ENCODE measurements around the gene UGT1A10. TPM values are rescaled to one million over a fixed set of nuclear protein-coding genes. Genes with fewer than 3 reads are reported as not detected.

The UGT1A10 gene
- total and polyA plus RNA-seq, 8 donors, result not detected

DNA sequence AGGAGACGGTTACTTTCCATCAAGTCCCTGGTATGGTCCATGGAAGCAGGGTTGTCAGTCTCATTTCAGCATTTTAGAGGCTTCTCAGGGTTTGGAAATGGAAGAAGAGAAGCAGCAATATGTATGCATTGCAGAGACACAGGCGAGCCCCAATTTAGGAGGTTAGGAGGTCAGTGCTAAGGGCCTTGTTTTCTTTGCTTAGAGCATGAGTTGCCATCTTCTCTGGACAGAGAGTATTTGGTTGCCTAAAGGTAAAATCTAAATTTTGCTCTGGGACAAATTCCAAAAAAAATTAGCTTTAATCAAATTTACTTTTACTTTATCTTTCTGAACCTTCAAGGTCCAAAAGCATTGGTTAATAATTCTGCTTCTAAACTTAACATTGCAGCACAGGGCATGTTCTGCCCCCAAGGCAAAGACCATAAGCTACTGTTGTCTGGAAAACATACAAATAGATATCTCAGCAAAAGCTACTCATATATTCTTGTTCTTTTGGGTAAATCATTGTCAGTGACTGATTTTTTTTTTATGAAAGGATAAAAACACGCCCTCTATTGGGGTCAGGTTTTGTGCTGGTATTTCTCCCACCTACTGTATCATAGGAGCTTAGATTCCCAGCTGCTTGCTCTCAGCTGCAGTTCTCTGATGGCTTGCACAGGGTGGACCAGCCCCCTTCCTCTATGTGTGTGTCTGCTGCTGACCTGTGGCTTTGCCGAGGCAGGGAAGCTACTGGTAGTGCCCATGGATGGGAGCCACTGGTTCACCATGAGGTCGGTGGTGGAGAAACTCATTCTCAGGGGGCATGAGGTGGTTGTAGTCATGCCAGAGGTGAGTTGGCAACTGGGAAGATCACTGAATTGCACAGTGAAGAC, 35.3 kb downstream of the UGT1A10 start, which contains the start of gene UGT1A9:
Gene UGT1A9, plus strand, starts transcription at position 609 of the 872 bp plus-strand sequence. Its CDS starts 37 bp downstream, at position 646.
- ATAC-seq (no peak), DNase-seq (no peak)
- H3K27ac ChIP-seq, result no peak within 1 kb of the TSS
- no peaks in the 10 kb centered on the region for H3K9me3 ChIP-seq
- H3K27me3 ChIP-seq, result no peaks in the 10 kb centered on the region
- no peaks in the 10 kb centered on the region for H3K36me3 ChIP-seq
- TF ChIP-seq, protein P1, sequence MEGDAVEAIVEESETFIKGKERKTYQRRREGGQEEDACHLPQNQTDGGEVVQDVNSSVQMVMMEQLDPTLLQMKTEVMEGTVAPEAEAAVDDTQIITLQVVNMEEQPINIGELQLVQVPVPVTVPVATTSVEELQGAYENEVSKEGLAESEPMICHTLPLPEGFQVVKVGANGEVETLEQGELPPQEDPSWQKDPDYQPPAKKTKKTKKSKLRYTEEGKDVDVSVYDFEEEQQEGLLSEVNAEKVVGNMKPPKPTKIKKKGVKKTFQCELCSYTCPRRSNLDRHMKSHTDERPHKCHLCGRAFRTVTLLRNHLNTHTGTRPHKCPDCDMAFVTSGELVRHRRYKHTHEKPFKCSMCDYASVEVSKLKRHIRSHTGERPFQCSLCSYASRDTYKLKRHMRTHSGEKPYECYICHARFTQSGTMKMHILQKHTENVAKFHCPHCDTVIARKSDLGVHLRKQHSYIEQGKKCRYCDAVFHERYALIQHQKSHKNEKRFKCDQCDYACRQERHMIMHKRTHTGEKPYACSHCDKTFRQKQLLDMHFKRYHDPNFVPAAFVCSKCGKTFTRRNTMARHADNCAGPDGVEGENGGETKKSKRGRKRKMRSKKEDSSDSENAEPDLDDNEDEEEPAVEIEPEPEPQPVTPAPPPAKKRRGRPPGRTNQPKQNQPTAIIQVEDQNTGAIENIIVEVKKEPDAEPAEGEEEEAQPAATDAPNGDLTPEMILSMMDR (IDR thresholded peaks at IDR 0.05), result no peak
- H3K4me3 ChIP-seq, result no peak within 1 kb of the TSS
- intact Hi-C loops (cut with DNase I), result no loop called here
- no peaks in the 10 kb centered on the region for H3K4me1 ChIP-seq

DNA sequence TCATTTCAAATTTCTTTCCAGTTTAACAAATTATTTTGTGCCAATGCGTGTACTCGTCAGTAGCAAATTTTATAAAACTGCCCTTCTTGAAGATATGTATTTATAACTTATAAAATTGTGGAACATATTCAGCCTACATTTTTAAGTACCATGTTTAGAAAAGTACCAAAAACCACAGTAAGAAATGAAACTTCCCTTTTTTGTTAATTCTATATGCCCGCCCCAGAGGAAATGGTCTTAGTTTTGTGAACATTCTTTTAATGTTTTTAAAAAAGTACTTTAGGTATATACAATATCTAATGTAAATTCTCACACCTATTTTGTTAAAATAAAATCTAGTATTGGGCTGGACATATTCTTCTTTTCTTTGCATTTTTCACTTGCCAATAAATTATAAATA, 36.6 kb downstream of the UGT1A10 start:
- Histone ChIP-seq H3K9me3 (no peaks in the 10 kb centered on the region), H3K4me3 (no peak overlapping the region), H3K27ac (no peak overlapping the region), H3K36me3 (no peaks in the 10 kb centered on the region), H3K4me1 (no peaks in the 10 kb centered on the region), H3K27me3 (no peaks in the 10 kb centered on the region)
- TF ChIP-seq, protein P1 (IDR thresholded peaks at IDR 0.05), result no peak
- DNase-seq (no peak), ATAC-seq (no peak)
- intact Hi-C loops (cut with DNase I), result no loop called here

DNA sequence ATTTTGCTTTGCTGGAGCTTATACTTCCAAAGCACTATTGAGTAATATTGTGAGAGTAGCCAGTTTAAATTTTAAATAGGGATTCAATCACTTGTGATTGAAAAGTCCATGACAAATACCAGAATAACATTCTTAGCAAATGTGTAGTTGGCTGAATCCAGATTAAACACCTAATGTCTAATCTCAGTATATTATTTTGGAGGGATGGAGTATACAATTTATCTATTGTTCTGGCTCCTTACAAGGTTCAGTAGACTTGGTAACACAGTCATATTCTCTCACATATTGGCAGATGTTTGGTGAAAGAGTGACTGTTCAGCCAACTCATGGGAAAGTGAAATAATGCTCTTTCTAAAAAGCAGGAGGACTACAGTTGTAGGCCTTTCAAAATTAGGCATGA, 37.6 kb downstream of the UGT1A10 start:
- Histone ChIP-seq H3K4me1 (no peaks in the 10 kb centered on the region), H3K4me3 (no peak overlapping the region), H3K27ac (no peak overlapping the region), H3K36me3 (no peaks in the 10 kb centered on the region), H3K9me3 (no peaks in the 10 kb centered on the region), H3K27me3 (no peaks in the 10 kb centered on the region)
- TF ChIP-seq, protein P1 (IDR thresholded peaks at IDR 0.05), result no peak
- no peak for DNase-seq
- intact Hi-C loops (cut with DNase I), result no loop called here
- no peak for ATAC-seq

DNA sequence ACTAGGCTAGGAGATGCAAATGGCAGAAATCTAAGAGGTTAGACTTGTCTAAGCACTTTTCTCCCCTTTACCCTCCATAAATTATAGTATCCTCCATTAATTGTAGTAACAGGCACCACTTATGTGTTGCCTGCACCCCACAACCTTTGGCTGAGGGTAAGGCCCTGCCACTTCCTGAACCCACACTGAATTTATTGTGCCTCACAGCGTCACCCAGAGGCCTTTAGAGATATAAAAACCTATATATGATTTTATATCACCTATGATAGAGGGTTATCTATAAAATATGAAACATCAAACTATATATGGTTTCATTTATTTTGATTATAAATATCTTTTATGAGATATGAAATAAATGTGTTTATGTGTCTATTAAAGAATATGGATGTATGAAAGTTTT, 38.1 kb downstream of the UGT1A10 start:
- TF ChIP-seq, protein P1 (IDR thresholded peaks at IDR 0.05), result no peak
- Histone ChIP-seq H3K4me3 (no peak overlapping the region), H3K27me3 (no peaks in the 10 kb centered on the region), H3K4me1 (no peaks in the 10 kb centered on the region), H3K27ac (no peak overlapping the region), H3K36me3 (no peaks in the 10 kb centered on the region), H3K9me3 (no peaks in the 10 kb centered on the region)
- DNase-seq (no peak), ATAC-seq (no peak)
- intact Hi-C loops (cut with DNase I), result no loop called here

DNA sequence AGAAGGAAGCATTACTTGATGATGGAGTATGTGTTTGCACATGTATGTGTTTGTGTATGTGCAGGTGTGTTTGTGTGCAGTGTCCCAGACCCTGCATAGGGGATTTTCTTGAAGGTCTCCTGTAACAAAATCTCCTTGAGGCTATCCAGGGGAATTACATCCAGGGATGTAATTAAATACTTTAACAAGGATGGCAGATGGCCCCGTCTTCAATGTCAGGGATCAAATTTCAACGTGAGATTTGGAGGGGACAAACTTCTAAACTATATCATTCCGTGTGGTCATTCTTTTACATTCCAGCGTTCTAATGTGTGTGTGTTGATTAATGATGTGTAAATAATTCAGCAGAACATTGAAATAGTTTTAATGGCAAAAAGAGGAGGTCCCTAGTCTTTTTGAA, 38.7 kb downstream of the UGT1A10 start:
- no peaks in the 10 kb centered on the region for H3K36me3 ChIP-seq
- DNase-seq, result no peak
- H3K9me3 ChIP-seq, result no peaks in the 10 kb centered on the region
- ATAC-seq, result no peak
- H3K4me3 ChIP-seq, result no peak overlapping the region
- H3K27ac ChIP-seq, result no peak overlapping the region
- intact Hi-C loops (cut with DNase I), result no loop called here
- no peaks in the 10 kb centered on the region for H3K4me1 ChIP-seq
- TF ChIP-seq, protein P1 (IDR thresholded peaks at IDR 0.05), result no peak
- H3K27me3 ChIP-seq, result no peaks in the 10 kb centered on the region

Measured in left lung (tissue), 10 donors.